ENCODE data around the gene CES1.
"Not testable (repeated sequence)": the region's sequence is repeated elsewhere in the genome, so short reads cannot be mapped to it uniquely, and the experiment has no call there.

The CES1 gene

GRCh38 chr16:55830658-55831294 lies 2.1 kb downstream of the CES1 start:
- no peak for DNase-seq

DNA sequence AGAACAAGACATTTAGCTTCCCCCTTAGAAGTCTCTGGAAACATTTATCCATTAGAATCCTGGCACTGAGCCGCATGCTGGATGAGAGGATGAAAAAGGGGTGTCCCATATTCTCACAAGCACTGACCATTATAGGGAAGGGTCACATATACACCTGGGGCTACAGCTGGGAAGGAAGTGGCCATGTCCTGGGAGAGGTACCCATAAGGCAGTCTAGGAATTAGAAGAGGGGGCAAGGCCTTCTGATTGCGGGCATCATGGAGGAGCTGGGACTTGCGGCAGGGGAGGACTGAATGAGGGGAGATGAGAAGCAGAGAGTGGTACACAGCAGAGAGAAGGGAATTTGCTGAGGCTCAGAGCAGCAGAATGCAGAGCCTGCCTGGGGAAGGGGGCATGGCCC lies 3.7 kb downstream of the CES1 start:
- DNase-seq, result not testable (repeated sequence)

DNA sequence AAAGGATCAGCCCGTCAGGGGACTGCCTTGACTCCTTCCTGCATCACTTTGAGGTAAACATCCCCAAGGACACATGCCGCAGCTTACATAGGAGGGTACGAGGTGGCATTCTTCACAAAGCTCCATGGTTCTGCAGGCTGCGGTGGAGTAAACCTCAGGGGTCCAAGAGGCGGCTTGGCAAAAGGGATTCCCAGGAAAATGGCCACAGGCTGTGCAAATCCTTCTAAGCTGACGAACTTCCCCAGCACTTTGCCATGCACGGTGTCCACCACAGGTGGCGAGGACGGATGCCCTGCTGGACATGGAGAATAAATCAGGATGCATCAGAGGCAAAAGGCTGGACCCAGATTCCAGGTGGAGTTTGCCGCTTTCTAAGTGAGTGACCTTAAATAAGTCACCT lies 4.2 kb downstream of the CES1 start:
- no peak for DNase-seq

- DNase-seq, result no peak
Measured at GRCh38 chr16:55825115-55825728, 7.7 kb downstream of the CES1 start.

DNA sequence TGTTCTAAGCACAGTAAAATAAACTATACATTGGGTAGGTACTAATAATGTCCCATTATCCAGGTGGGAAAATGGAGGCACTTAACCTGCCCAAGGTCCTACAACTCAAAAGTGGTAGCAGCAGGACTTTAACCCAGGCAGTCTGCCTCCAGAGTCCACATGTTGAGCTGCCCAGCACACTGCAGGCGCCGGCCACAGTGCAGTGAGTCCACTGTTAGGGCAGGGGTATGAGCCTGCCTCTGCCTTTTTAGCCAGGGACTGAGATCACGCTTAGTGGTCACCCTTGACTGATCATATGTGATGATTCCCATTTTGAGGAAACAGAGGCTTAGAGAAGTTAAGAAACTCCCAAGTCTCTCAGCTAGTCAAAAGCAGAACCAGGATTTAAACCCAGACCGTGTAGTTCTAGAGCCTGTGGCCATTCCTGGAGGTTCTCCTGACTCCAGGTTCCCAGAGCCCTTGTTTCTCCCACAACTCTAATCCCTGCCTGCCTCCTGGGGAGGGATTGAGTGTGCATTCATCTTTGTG lies 8.4 kb downstream of the CES1 start:
- DNase-seq, result no peak

DNA sequence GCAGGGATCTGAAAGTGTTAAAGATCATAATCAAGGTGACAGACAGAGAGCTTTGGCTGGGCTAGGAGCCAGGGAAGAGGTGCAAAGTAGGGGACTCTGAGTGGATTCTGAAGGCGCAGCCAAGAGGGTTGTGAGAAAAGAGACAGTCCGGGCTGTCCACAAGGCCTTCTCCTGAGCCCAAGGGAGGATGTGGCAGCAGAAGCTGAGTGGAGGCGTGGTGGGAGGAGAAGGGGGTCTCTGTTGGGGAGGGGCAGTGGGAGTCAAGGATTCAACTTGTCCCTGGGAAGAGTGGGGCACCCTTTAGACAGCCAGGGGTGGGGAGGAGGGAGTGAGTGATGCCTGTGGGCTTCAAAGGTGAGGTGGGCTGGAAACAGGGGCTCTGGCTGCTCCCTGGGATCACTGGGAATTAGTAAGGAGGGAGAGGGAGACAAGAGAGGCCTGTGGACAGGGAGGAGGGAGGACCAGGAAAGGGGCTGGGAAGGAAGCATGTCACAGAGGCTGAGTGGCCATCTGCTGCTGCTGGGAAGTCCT lies 10.6 kb downstream of the CES1 start:
- DNase-seq, result no peak

DNA sequence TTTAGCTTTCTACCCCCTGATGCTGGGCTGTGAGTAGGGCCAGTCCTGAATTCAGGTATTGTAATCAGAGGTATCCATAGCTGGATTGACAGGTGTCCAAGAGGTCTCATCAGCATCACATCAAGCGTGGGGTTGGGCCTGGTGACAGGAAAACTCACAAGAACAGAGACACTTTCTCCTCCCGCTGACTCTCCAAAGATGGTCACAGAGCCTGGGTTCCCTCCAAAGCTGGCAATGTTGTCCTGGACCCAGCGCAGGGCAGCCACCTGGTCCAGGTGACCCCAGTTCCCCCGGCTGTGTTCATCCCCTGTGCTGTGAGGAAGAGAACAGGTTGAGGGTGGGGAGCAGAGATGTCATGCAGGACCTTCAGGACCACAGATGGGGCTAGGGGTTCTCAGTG lies 11.7 kb downstream of the CES1 start:
- no peak for DNase-seq

DNA sequence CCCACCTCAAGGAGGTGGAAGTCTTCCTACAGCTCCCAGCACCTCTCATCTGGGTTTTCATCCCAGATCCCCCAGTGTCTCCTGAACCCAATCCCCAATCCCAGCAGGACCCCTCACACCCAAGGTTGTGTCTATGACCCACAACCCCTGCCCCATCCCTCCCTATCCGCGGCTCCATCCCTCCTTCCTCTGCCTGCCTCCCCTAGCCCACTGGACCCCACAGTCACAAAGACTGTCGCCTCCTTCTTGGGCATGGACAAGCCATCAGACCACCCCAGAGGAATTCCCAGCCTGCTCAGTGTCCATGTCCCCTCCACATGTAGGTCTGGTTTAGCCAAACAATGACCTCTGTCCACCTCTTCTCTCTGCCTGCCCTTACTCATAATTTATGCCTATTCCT lies 12.3 kb downstream of the CES1 start:
- no peak for DNase-seq

GRCh38 chr16:55817236-55817912 lies 15.5 kb downstream of the CES1 start:
- DNase-seq, result no peak

DNA sequence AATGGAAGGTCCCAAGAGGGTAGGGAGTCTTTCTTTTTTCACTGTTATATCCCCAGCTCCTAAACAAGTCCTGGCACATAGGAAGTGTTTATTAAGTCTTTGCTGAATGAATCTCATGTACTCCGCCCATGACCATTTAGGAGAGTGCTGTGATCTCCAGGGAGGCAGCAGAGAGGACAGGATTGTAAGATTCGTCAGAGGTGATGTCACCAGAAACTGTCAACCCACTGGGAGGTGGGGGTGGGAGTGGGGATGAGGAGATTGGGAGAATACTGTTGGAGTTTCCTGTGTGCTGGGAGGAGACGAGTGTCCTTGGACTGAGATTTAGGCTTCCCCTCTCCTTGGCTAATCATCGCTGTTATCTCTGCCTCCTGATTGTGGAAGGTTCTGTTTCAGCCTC lies 16.7 kb downstream of the CES1 start:
- DNase-seq, result not testable (repeated sequence)

DNA sequence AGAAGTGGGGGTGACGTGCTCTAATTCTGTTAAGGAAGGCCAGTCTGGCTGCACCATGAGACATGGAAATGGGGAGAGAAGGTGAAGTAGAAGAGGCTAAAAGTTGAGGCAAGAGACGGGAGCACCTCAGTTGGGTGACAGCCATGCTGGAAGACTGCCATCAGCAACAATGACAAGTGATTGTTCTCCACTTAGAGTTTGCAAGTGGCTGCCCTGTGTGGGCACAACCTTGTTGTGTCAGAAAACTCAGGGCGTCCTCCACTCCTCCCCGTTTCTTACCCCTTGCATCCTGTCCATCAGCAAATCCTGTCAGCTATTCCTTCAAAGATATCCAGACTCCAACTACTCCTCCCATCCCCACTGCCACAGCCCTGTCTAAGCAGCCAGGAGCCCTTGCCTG lies 17.6 kb downstream of the CES1 start:
- no peak for DNase-seq

DNA sequence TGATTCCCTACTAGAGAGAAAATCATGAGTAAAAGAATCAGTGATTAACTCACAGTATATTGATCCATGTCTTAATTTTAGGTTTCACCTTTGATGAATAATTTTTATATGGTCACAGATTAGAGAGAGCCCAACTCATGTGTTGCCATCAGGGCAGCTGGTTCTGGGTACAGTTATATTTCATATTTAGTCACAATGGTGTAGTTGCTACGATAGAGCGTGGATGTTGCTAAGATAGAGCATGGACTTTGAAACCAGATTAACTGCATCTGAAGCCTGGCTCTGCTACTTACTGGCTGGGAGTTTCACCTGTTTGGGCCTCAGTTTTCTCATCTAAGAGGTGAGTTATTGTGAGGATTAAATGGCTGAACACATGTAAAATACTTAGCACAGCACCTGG lies 18.7 kb downstream of the CES1 start:
- DNase-seq, result not testable (repeated sequence)

DNA sequence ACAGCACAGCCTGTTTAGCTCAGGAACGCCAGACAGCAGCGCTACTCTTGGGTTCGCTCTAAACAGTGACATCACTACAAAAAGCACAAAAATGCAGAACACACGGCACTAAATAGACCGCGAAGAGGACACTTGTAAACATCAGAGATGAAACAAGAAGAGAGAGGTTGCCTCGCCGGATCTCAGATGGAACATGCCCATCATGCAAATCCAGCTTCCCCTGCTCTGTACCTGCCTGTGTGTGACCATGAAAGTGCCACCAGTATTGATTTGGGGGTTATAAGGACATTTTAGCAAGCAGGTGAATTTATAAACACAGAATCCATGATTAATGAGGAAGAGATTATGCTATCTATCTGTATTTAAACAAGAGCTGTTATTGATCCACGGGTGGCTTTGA lies 19.2 kb downstream of the CES1 start:
- not testable (repeated sequence) for DNase-seq

DNA sequence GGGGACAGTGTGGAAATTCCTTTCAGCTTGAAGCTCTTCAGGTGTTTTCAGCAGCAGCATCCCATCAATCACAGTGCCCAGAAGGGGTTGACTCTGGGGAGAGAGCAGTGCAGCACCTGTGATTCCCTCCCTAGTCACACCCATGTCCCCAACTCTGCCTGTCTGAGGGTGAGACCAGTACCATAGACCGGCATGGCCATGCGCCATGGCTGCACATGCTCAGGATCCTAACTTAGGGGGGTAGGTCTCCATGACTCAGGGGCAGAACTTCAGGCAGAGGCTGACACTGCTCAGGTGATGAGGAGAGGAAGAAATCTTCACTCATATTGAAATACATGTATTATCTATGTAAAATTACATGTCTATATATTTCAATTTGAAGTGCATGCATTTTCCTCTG lies 19.9 kb downstream of the CES1 start:
- DNase-seq, result no peak

DNA sequence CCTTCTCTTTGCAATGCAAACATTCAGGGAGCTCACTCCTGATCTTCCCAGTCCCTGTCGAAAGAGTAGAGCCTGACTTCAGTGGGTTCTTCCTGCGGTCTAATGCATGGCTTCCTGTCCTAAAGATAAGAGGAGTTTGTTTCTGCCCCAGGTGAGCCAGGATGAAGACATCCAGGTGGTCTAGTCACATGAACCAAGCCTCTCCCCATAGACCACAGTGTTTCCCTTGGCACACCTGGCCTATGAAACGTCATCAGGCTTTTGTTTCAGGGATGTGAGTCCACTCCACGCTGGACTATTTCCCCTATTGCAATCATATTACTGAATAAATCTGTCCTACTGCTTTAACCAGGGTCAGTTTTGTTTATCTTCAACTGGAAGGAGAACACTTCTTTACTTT lies 21.1 kb downstream of the CES1 start:
- DNase-seq, result no peak

DNA sequence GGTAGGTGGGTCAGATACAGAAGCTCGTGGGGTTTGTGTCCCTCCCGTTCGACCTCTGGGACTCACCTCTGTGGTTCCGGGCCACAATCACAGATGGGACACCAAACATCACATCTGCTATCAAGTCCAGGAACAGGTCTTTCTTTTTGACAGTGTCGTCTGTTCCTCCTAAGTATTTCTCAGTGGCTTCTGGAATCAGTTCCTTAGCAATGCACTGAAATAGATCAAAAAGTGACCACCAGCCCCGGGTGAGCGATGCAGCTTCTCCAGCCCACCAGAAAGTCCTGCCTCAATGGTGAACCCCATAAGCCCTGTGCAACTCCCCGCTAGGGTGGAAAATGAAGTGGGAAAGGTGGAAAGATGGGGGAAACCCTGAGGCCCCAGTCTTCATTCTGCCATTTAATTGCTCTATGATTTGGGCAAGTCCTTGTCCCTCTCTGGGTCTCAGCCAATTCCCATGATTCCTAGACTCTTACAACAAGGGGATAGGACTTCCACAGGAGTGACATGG lies 22.4 kb downstream of the CES1 start:
- DNase-seq, result no peak

DNA sequence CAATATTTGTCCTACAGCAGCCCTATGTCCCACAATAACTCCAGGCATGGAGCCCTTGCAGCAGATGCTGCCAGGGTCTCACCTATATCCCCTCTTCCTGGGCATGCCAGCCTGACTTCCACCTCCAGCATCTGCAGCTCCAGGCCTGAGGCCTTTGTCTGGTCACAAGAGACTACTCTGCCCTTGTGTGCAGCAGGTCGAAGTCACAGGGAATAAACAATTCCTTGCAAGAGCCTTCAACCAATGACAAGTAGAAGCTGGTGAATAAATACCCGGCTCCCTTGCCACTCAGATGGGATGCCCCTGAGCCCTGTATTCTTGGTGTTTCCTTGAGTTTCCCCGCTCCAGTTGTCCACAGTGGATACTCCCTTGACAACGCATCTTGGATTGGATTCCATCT lies 23.0 kb downstream of the CES1 start:
- DNase-seq, result no peak

- DNase-seq, result no peak
Measured at GRCh38 chr16:55809386-55809785, 23.5 kb downstream of the CES1 start.

GRCh38 chr16:55808286-55808685 lies 24.6 kb downstream of the CES1 start:
- DNase-seq, result not testable (repeated sequence)

GRCh38 chr16:55805104-55805503 lies 27.8 kb downstream of the CES1 start:
- not testable (repeated sequence) for DNase-seq

DNA sequence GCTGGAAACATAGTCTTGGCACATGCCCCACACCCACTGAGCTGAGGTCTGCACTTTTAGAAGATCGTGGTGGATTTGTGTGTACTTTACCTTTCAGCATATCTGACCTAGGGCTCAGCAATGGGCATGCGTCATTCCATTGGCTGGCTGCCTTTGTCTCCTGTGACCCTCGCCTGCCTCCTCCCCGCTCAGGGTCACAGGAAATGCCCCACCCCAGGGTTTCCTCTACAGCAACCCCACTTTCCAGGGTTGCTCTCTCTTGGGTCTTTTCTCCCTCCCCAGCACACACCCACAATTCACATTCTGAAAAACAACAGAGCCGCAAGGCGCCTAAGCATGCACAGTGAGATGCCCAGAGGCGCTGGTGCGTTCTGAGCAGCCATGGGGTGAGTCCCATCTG lies 29.2 kb downstream of the CES1 start:
- not testable (repeated sequence) for DNase-seq

DNA sequence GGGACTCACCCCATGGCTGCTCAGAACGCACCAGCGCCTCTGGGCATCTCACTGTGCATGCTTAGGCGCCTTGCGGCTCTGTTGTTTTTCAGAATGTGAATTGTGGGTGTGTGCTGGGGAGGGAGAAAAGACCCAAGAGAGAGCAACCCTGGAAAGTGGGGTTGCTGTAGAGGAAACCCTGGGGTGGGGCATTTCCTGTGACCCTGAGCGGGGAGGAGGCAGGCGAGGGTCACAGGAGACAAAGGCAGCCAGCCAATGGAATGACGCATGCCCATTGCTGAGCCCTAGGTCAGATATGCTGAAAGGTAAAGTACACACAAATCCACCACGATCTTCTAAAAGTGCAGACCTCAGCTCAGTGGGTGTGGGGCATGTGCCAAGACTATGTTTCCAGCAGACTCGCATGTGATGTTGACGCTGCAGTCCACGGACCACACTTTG lies 39.9 kb downstream of the CES1 start:
- DNase-seq, result not testable (repeated sequence)

GRCh38 chr16:55791512-55791911 lies 41.4 kb downstream of the CES1 start:
- not testable (repeated sequence) for DNase-seq

GRCh38 chr16:55790240-55790639 lies 42.7 kb downstream of the CES1 start:
- not testable (repeated sequence) for DNase-seq
